SH-SY5Y (cell line): ENCODE measurements around the gene LUC7L.

Experiments
- GATA2 ChIP-seq: IDR thresholded peaks from 2 replicates; pipeline ENCODE4 v1.6.1; 2011; ENCODE audit warnings: mild to moderate bottlenecking, low read depth, low read length
- GATA3 ChIP-seq: IDR thresholded peaks from 2 replicates; pipeline ENCODE4 v1.6.1; 2011; ENCODE audit warnings: low read depth, mild to moderate bottlenecking, low read length, moderate library complexity

- TF ChIP-seq GATA3 (no peak), GATA2 (no peak)
Observed at GRCh38 chr16:179211-180092, 49.8 kb downstream of the LUC7L start.
